ENCODE results near the gene SRSF5.

Gene SRSF5

DNA sequence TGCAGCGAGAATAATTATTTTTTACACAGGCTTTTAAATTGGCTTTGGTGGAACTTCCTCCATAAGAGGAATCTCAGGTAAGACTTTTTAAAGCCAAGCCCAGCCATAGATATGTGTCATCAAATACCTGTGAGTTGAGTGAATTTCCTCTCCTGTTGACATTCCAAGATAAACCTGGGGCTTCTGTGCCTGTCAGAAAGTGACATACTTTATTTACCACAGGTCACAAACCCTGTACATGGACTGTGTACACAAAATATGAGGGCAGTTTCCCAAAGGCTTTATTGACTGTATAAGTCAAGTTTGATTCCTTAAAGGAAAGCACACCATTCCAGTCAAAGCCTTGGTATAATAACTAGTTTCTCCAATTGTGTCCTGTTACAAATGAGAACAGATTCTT lies 25.9 kb upstream of the SRSF5 start:
- peaks cover 0 to 16% of the 10 kb centered on the region in 2 donors for H3K9me3 ChIP-seq (replicated peaks in 1 of 2; ENCODE audit: control insufficient read depth in 2 of 2, insufficient read depth in 1 of 2, low read depth in 1 of 2, low read length in 2 of 2)
- no peaks in the 10 kb centered on the region for H3K27me3 ChIP-seq (ENCODE audit: control insufficient read depth in 3 of 3, insufficient read depth in 3 of 3, low read depth in 1 of 3, low read length in 3 of 3)
- H4K8ac ChIP-seq (ENCODE audit: low read depth, low read length): no peak overlapping the region
- no peak overlapping the region for H2AK5ac ChIP-seq (ENCODE audit: low read depth, low read length)
- H2BK5ac ChIP-seq (ENCODE audit: low read length): no peak overlapping the region
- no peaks in the 10 kb centered on the region for H3K36me3 ChIP-seq (replicated peaks in 1 of 2; ENCODE audit: control insufficient read depth in 2 of 2, insufficient read depth in 2 of 2, low read length in 2 of 2)
- no peak overlapping the region for H3K4ac ChIP-seq (ENCODE audit: low read length)
- no peak overlapping the region for H2BK15ac ChIP-seq (ENCODE audit: low read length)
- DNase-seq (ENCODE audit: low spot score): no peak
- H3K23ac ChIP-seq (ENCODE audit: low read depth, low read length, poor library complexity): no peak overlapping the region
- no peak overlapping the region for H3K4me3 ChIP-seq (ENCODE audit: low read length in 2 of 2)
- H3K14ac ChIP-seq (ENCODE audit: low read length): no peak overlapping the region
- no peak overlapping the region for H3K4me2 ChIP-seq (ENCODE audit: insufficient read depth, low read length, poor library complexity, severe bottlenecking)
- WGBS, 2 donors (ENCODE audit: extremely low coverage in 2 of 2, insufficient read length in 2 of 2, insufficient replicate concordance in 1 of 2): no CpG with 5 or more reads among the region's 1 CpG
- no peak overlapping the region for H4K91ac ChIP-seq (ENCODE audit: low read depth, low read length, poor library complexity)
- no peaks in the 10 kb centered on the region for H3K79me1 ChIP-seq (ENCODE audit: low read depth, low read length)
- H3K4me1 ChIP-seq (ENCODE audit: control insufficient read depth in 2 of 2, insufficient read depth in 1 of 2, low read depth in 1 of 2, low read length in 2 of 2): peaks cover 0 to 1% of the 10 kb centered on the region in 2 donors
- H2BK12ac ChIP-seq (ENCODE audit: low read length): no peak overlapping the region
- no peak overlapping the region for H3K9ac ChIP-seq (ENCODE audit: low read depth, low read length, poor library complexity)
- no peak overlapping the region for H2BK120ac ChIP-seq (ENCODE audit: low read depth, low read length)
- no peak overlapping the region for H2AFZ ChIP-seq (ENCODE audit: low read length)
- H3K27ac ChIP-seq (replicated peaks; ENCODE audit: low read length): no peak overlapping the region
- no peak overlapping the region for H3K18ac ChIP-seq (ENCODE audit: low read length)

DNA sequence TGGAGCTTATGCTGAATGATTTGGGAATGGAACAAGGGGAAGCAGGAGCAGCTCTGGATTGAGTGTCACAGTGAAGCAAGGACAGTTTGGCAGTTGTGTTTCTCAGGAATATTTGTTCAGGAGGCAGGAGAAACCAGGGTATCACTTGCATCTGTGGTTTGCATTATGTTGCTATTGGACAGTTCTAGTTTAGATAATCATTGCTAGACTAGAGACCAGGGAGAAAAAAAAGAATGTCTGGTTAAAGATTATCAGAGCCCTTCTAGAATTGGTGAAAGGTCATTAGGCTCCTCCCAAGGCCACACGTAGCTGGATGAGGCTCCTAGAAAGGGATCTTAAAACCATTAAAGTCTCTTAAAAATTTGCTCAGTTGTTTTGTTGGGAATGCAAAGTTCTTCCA lies 17.0 kb upstream of the SRSF5 start:
- Histone ChIP-seq H3K23ac (ENCODE audit: low read depth, low read length, poor library complexity) (no peak overlapping the region), H3K36me3 (replicated peaks in 1 of 2; ENCODE audit: control insufficient read depth in 2 of 2, insufficient read depth in 2 of 2, low read length in 2 of 2) (no peaks in the 10 kb centered on the region), H3K4ac (ENCODE audit: low read length) (no peak overlapping the region), H3K79me1 (ENCODE audit: low read depth, low read length) (no peaks in the 10 kb centered on the region), H4K91ac (ENCODE audit: low read depth, low read length, poor library complexity) (no peak overlapping the region), H3K18ac (ENCODE audit: low read length) (no peak overlapping the region), H3K4me2 (ENCODE audit: insufficient read depth, low read length, poor library complexity, severe bottlenecking) (no peak overlapping the region), H3K9me3 (replicated peaks in 1 of 2; ENCODE audit: control insufficient read depth in 2 of 2, insufficient read depth in 1 of 2, low read depth in 1 of 2, low read length in 2 of 2) (no peaks in the 10 kb centered on the region), H2BK15ac (ENCODE audit: low read length) (no peak overlapping the region), H2AK5ac (ENCODE audit: low read depth, low read length) (no peak overlapping the region), H3K4me3 (ENCODE audit: low read length in 2 of 2) (no peak overlapping the region), H2AFZ (ENCODE audit: low read length) (no peak overlapping the region), H2BK12ac (ENCODE audit: low read length) (no peak overlapping the region), H2BK120ac (ENCODE audit: low read depth, low read length) (no peak overlapping the region), H3K14ac (ENCODE audit: low read length) (no peak overlapping the region), H3K27ac (replicated peaks; ENCODE audit: low read length) (no peak overlapping the region), H2BK5ac (ENCODE audit: low read length) (no peak overlapping the region), H3K4me1 (ENCODE audit: control insufficient read depth in 2 of 2, insufficient read depth in 1 of 2, low read depth in 1 of 2, low read length in 2 of 2) (no peaks in the 10 kb centered on the region), H4K8ac (ENCODE audit: low read depth, low read length) (no peak overlapping the region), H3K27me3 (ENCODE audit: control insufficient read depth in 3 of 3, insufficient read depth in 3 of 3, low read depth in 1 of 3, low read length in 3 of 3) (peaks cover 0 to 5% (median 0%) of the 10 kb centered on the region in 3 experiments), H3K9ac (ENCODE audit: low read depth, low read length, poor library complexity) (no peak overlapping the region)
- no peak for DNase-seq (ENCODE audit: low spot score)
- WGBS, 2 donors (ENCODE audit: extremely low coverage in 2 of 2, insufficient read length in 2 of 2, insufficient replicate concordance in 1 of 2): no CpG with 5 or more reads among the region's 1 CpG

DNA sequence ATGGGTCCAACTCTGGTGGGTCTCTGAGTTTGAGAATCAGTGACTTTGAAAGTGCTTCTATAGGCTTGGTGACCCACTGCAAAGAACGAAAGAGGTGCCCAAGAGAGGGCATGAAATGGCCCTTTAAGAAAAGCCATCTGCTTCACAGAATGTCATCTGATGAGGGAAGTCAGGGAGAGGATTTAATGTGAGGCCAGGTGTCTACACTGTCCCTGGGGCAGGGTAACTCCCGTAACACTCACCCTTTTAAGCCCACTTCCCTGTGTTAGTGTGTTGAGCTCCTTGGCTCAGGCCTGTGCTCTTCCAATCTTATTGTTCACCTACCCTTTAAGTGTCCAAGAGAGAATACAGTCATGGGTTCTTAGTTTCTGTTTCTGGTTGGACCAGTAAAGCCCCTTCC lies 16.4 kb upstream of the SRSF5 start:
- Histone ChIP-seq H3K79me1 (ENCODE audit: low read depth, low read length) (no peaks in the 10 kb centered on the region), H3K4me2 (ENCODE audit: insufficient read depth, low read length, poor library complexity, severe bottlenecking) (no peak overlapping the region), H3K27ac (replicated peaks; ENCODE audit: low read length) (no peak overlapping the region), H3K14ac (ENCODE audit: low read length) (no peak overlapping the region), H2BK15ac (ENCODE audit: low read length) (no peak overlapping the region), H2BK120ac (ENCODE audit: low read depth, low read length) (no peak overlapping the region), H4K8ac (ENCODE audit: low read depth, low read length) (no peak overlapping the region), H3K36me3 (replicated peaks in 1 of 2; ENCODE audit: control insufficient read depth in 2 of 2, insufficient read depth in 2 of 2, low read length in 2 of 2) (no peaks in the 10 kb centered on the region), H3K9ac (ENCODE audit: low read depth, low read length, poor library complexity) (no peak overlapping the region), H3K9me3 (replicated peaks in 1 of 2; ENCODE audit: control insufficient read depth in 2 of 2, insufficient read depth in 1 of 2, low read depth in 1 of 2, low read length in 2 of 2) (no peaks in the 10 kb centered on the region), H3K4me3 (ENCODE audit: low read length in 2 of 2) (no peak overlapping the region), H2AFZ (ENCODE audit: low read length) (no peak overlapping the region), H2BK12ac (ENCODE audit: low read length) (no peak overlapping the region), H3K4me1 (ENCODE audit: control insufficient read depth in 2 of 2, insufficient read depth in 1 of 2, low read depth in 1 of 2, low read length in 2 of 2) (no peaks in the 10 kb centered on the region), H3K23ac (ENCODE audit: low read depth, low read length, poor library complexity) (no peak overlapping the region), H3K4ac (ENCODE audit: low read length) (no peak overlapping the region), H3K18ac (ENCODE audit: low read length) (no peak overlapping the region), H2AK5ac (ENCODE audit: low read depth, low read length) (no peak overlapping the region), H3K27me3 (ENCODE audit: control insufficient read depth in 3 of 3, insufficient read depth in 3 of 3, low read depth in 1 of 3, low read length in 3 of 3) (peaks cover 0 to 5% (median 0%) of the 10 kb centered on the region in 3 experiments), H2BK5ac (ENCODE audit: low read length) (no peak overlapping the region), H4K91ac (ENCODE audit: low read depth, low read length, poor library complexity) (no peak overlapping the region)
- no peak for DNase-seq (ENCODE audit: low spot score)
- no CpG with 5 or more reads among the region's 2 CpGs for WGBS, 2 donors (ENCODE audit: extremely low coverage in 2 of 2, insufficient read length in 2 of 2, insufficient replicate concordance in 1 of 2)

DNA sequence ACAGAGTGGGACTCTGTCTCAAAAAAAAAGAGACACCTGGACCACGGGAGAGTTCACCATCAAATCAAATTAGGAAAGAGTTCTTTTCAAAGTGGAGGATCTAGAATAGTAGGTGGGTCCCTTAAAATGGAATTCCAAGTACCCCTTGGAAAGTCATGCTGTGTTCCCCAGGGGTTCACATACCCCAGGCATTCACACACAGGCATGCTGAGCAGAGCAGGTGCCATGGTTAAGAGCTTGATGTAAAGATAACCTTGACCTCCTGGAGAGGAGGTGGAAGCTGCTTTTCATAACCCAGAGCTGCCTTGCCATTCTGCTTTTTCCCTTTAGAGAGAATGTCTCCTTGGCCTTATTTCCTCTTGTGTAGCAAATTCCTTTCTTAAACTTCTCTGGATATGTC lies 14.2 kb upstream of the SRSF5 start:
- no CpG with 5 or more reads among the region's 1 CpG for WGBS, 2 donors (ENCODE audit: extremely low coverage in 2 of 2, insufficient read length in 2 of 2, insufficient replicate concordance in 1 of 2)

More for the DNA sequence above, 14.2 kb upstream of the SRSF5 start:
- H3K36me3 ChIP-seq (replicated peaks in 1 of 2; ENCODE audit: control insufficient read depth in 2 of 2, insufficient read depth in 2 of 2, low read length in 2 of 2): no peaks in the 10 kb centered on the region
- H4K8ac ChIP-seq (ENCODE audit: low read depth, low read length): no peak overlapping the region
- no peak overlapping the region for H3K18ac ChIP-seq (ENCODE audit: low read length)
- no peak overlapping the region for H3K23ac ChIP-seq (ENCODE audit: low read depth, low read length, poor library complexity)
- H3K27ac ChIP-seq (replicated peaks; ENCODE audit: low read length): no peak overlapping the region
- no peak overlapping the region for H2BK15ac ChIP-seq (ENCODE audit: low read length)
- no peak overlapping the region for H3K14ac ChIP-seq (ENCODE audit: low read length)
- no peak overlapping the region for H2BK120ac ChIP-seq (ENCODE audit: low read depth, low read length)
- H3K79me1 ChIP-seq (ENCODE audit: low read depth, low read length): no peaks in the 10 kb centered on the region
- no peak overlapping the region for H3K4me3 ChIP-seq (ENCODE audit: low read length in 2 of 2)
- H3K4me2 ChIP-seq (ENCODE audit: insufficient read depth, low read length, poor library complexity, severe bottlenecking): no peak overlapping the region
- no peak overlapping the region for H2AFZ ChIP-seq (ENCODE audit: low read length)
- no peak overlapping the region for H2BK5ac ChIP-seq (ENCODE audit: low read length)
- H3K9me3 ChIP-seq (replicated peaks in 1 of 2; ENCODE audit: control insufficient read depth in 2 of 2, insufficient read depth in 1 of 2, low read depth in 1 of 2, low read length in 2 of 2): no peaks in the 10 kb centered on the region
- no peak for DNase-seq (ENCODE audit: low spot score)
- H2AK5ac ChIP-seq (ENCODE audit: low read depth, low read length): no peak overlapping the region
- no peak overlapping the region for H2BK12ac ChIP-seq (ENCODE audit: low read length)
- H3K4ac ChIP-seq (ENCODE audit: low read length): no peak overlapping the region
- H3K4me1 ChIP-seq (ENCODE audit: control insufficient read depth in 2 of 2, insufficient read depth in 1 of 2, low read depth in 1 of 2, low read length in 2 of 2): no peaks in the 10 kb centered on the region
- H3K9ac ChIP-seq (ENCODE audit: low read depth, low read length, poor library complexity): no peak overlapping the region
- H4K91ac ChIP-seq (ENCODE audit: low read depth, low read length, poor library complexity): no peak overlapping the region
- peaks cover 0 to 12% (median 0%) of the 10 kb centered on the region in 3 experiments for H3K27me3 ChIP-seq (ENCODE audit: control insufficient read depth in 3 of 3, insufficient read depth in 3 of 3, low read depth in 1 of 3, low read length in 3 of 3)

Data from neuronal stem cell (in vitro differentiated cells).